Body of pancreas (tissue), 4 donors: ENCODE measurements around the gene PCIF1.

ENCODE experiments used
- POLR2A ChIP-seq, 3 donors: fragments of 450-650 bp; IDR thresholded peaks; one replicate each; pipeline ENCODE4 v1.6.1; 2016; ENCODE audit warnings: antibody characterized with exemption in 3 of 3, mild to moderate bottlenecking in 2 of 3
- TF ChIP-seq, protein P1 (sequence below), 7 experiments: fragments of 450-650 bp in 4 of 7; fragments of 200-600 bp in 3 of 7; sonication (generic) in 3 of 7; IDR thresholded peaks; one replicate each; pipeline ENCODE4 v1.5.1; 2016 to 2019; ENCODE audit warnings: antibody characterized with exemption in 7 of 7

DNA sequence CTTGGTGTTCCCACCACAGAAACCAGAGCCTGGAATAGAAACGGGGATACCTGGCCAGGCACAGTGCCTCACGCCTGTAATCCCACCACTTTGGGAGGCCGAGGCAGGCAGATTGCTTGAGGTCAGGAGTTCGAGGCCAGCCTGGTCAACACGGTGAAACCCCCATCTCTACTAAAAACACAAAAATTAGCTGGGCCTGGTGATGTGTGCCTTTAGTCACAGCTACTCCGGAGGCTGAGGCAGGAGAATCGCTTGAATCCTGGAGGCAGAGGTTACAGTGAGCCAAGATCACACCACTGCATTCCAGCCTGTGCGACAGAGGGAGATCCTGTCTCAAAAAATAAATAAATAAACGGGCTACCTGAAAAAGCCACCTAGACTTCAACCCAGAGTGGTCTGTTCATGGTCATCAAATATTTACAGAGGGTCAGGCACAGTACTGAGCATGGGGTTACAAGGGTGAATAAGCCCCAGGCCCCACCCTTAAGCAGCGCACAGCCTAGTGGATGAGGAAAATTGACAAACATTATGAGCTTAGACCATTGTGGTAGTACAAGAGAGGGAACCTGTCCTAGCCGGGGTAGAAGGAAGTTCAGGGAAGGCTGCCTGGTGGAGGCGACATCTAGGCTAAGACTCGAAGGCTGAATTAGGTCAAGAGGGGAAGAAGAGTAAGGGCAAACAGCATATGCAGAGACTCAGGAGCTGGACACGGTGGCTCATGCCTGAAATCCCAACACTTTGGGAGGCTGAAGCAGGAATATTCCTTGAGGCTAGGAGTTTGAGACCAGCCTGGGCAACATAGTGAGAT lies 7.2 kb upstream of the PCIF1 start:
- TF ChIP-seq, protein P1, sequence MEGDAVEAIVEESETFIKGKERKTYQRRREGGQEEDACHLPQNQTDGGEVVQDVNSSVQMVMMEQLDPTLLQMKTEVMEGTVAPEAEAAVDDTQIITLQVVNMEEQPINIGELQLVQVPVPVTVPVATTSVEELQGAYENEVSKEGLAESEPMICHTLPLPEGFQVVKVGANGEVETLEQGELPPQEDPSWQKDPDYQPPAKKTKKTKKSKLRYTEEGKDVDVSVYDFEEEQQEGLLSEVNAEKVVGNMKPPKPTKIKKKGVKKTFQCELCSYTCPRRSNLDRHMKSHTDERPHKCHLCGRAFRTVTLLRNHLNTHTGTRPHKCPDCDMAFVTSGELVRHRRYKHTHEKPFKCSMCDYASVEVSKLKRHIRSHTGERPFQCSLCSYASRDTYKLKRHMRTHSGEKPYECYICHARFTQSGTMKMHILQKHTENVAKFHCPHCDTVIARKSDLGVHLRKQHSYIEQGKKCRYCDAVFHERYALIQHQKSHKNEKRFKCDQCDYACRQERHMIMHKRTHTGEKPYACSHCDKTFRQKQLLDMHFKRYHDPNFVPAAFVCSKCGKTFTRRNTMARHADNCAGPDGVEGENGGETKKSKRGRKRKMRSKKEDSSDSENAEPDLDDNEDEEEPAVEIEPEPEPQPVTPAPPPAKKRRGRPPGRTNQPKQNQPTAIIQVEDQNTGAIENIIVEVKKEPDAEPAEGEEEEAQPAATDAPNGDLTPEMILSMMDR (IDR thresholded peaks at IDR 0.05), result no peak
- TF ChIP-seq POLR2A (IDR thresholded peaks at IDR 0.05), result no peak
